GM18861 (cell line): Measurements from ENCODE around the gene LARGE1.

ENCODE experiments used
- ATAC-seq: cut with Tn5 transposase; IDR thresholded peaks from one replicate; pipeline ENCODE4 v1.9.1; 2021; ENCODE audit not compliant: unreplicated experiment

The LARGE1 gene

GRCh38 chr22:33828302-33828701, 92.0 kb downstream of the LARGE1 start:
- ATAC-seq = no peak

- ATAC-seq = no peak
Observed at GRCh38 chr22:33825761-33826160, 94.5 kb downstream of the LARGE1 start.

- no peak for ATAC-seq
Observed at GRCh38 chr22:33823552-33823951, 96.7 kb downstream of the LARGE1 start.

GRCh38 chr22:33821290-33821689, 99.0 kb downstream of the LARGE1 start:
- no peak for ATAC-seq

- no peak for ATAC-seq
Observed at GRCh38 chr22:33819743-33820142, 100.5 kb downstream of the LARGE1 start.

GRCh38 chr22:33817512-33818127, 102.7 kb downstream of the LARGE1 start:
- ATAC-seq = no peak

GRCh38 chr22:33812360-33812977, 107.8 kb downstream of the LARGE1 start:
- no peak for ATAC-seq

GRCh38 chr22:33811686-33812085, 108.6 kb downstream of the LARGE1 start:
- ATAC-seq = no peak

- ATAC-seq = no peak
Observed at GRCh38 chr22:33811208-33811607, 109.1 kb downstream of the LARGE1 start.

- no peak for ATAC-seq
Observed at GRCh38 chr22:33807470-33807869, 112.8 kb downstream of the LARGE1 start.

- peak; percentile 76 for ATAC-seq
Observed at GRCh38 chr22:33806191-33806590, 114.1 kb downstream of the LARGE1 start.

GRCh38 chr22:33803371-33804282, 116.6 kb downstream of the LARGE1 start:
- no peak for ATAC-seq

GRCh38 chr22:33798401-33798800, 121.9 kb downstream of the LARGE1 start:
- no peak for ATAC-seq

GRCh38 chr22:33796494-33796893, 123.8 kb downstream of the LARGE1 start:
- ATAC-seq = no peak

- no peak for ATAC-seq
Observed at GRCh38 chr22:33793475-33793874, 126.8 kb downstream of the LARGE1 start.

GRCh38 chr22:33792832-33793231, 127.4 kb downstream of the LARGE1 start:
- ATAC-seq = no peak

GRCh38 chr22:33789690-33790253, 130.5 kb downstream of the LARGE1 start:
- no peak for ATAC-seq

GRCh38 chr22:33788927-33789326, 131.3 kb downstream of the LARGE1 start:
- no peak for ATAC-seq

GRCh38 chr22:33787645-33788456, 132.4 kb downstream of the LARGE1 start:
- ATAC-seq = no peak

- ATAC-seq = no peak
Observed at GRCh38 chr22:33786149-33786548, 134.1 kb downstream of the LARGE1 start.
